Lung (tissue), 12 donors: ENCODE results near the gene PNKP. TPM values are rescaled to one million over a fixed set of nuclear protein-coding genes. Genes with fewer than 3 reads are reported as not detected.

ENCODE experiments used
- ATAC-seq: fragments of 200-7000 bp; cut with Tn5 transposase; one replicate; pipeline ENCODE4 v1.9.1; 2020; ENCODE audit warnings: moderate number of reproducible peaks; ENCODE audit not compliant: insufficient read depth, low FRiP score
- DNase-seq, 3 donors: peaks; one replicate each; pipeline ENCODE4 v3.0.0-alpha.2; 2013 to 2017
- H3K27ac ChIP-seq, 2 donors: one replicate each; pipeline ENCODE4 v1.5.1; 2013; ENCODE audit warnings: mild to moderate bottlenecking in 2 of 2, moderate library complexity in 2 of 2, control low read depth in 1 of 2, inconsistent platforms in 1 of 2, low read depth in 1 of 2, low read length in 1 of 2
- H3K27me3 ChIP-seq, 3 donors: one replicate each; pipeline ENCODE4 v1.5.1; 2013; ENCODE audit warnings: low read length in 2 of 3; ENCODE audit not compliant: control insufficient read depth in 3 of 3, insufficient read depth in 3 of 3
- H3K36me3 ChIP-seq, 4 donors: one replicate each; pipeline ENCODE4 v1.5.1; 2013; ENCODE audit warnings: low read length in 4 of 4, mild to moderate bottlenecking in 1 of 4, moderate library complexity in 1 of 4; ENCODE audit not compliant: control insufficient read depth in 4 of 4, insufficient read depth in 4 of 4
- H3K4me1 ChIP-seq, 5 donors: one replicate each; pipeline ENCODE4 v1.5.1; 2013; ENCODE audit warnings: low read length in 5 of 5, mild to moderate bottlenecking in 2 of 5, moderate library complexity in 1 of 5; ENCODE audit not compliant: control insufficient read depth in 5 of 5, insufficient read depth in 5 of 5
- H3K4me3 ChIP-seq: one replicate; pipeline ENCODE4 v1.5.1; 2013; ENCODE audit warnings: mild to moderate bottlenecking, control low read depth, moderate library complexity
- H3K9ac ChIP-seq, 2 donors: one replicate each; pipeline ENCODE4 v1.5.1; 2013; ENCODE audit warnings: low read length in 2 of 2, control low read depth in 1 of 2; ENCODE audit not compliant: insufficient read depth in 1 of 2
- H3K9me3 ChIP-seq, 4 donors: one replicate each; pipeline ENCODE4 v1.5.1; 2013; ENCODE audit warnings: low read length in 3 of 4, mild to moderate bottlenecking in 1 of 4, moderate library complexity in 1 of 4; ENCODE audit not compliant: control insufficient read depth in 4 of 4, insufficient read depth in 3 of 4
- WGBS, 2 donors: extraction: QIAGEN DNeasy Blood & Tissue Kit; methylation state at CpG; one replicate each; pipeline ENCODE4 v1.1.7; 2013; 5-methylcytosine and 5-hydroxymethylcytosine counted together
- polyA plus RNA-seq, 2 donors: library from polyadenylated mRNA; stranded (reverse); fragments of 200-250 nt; gene quantifications; one replicate each; pipeline ENCODE4 v1.2.1, GENCODE V29; 2013
- total RNA-seq, 2 donors: library from RNA; depleted of rRNA in 1 of 2; stranded (reverse); fragments of >200 nt in 1 of 2; gene quantifications; one replicate each; pipeline ENCODE4 v1.2.1, GENCODE V29; 2014 to 2021
- TF ChIP-seq, protein P1 (sequence below): IDR thresholded peaks from 2 replicates; pipeline ENCODE4 v1.5.1; 2012; ENCODE audit warnings: mild to moderate bottlenecking; ENCODE audit errors: control extremely low read depth, extremely low read depth
- donor health status: control.
- donor health status: control.
- donor health status: Bipolar disorder and iron deficiency.
- donor health status: healthy.
- donor health status: DM: yes; HTN: yes; CAD: no.

The PNKP gene
- total and polyA plus RNA-seq, 4 donors = 44.7 to 120 (median 64.2) TPM

DNA sequence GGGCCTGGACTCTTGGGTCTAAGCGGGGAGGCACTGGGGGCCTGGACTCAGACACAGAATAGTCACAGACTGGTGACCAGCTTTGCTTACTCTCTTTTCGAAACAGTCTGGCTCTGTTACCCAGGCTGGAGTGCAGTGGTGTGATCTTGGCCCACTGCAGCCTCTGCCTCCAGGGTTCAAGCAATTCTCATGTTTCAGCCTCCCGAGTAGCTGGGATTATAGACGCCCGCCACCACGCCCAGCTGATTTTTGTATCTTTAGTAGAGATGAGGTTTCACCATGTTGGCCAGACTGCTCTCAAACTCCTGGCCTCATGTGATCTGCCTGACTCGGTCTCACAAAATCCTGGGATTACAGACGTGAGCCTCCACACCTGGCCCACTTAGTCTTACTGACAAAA lies 38.2 kb downstream of the PNKP start:
- no peak overlapping the region for H3K27ac ChIP-seq
- H3K4me3 ChIP-seq = no peak overlapping the region
- DNase-seq (no peak), ATAC-seq (no peak)
- TF ChIP-seq, protein P1, sequence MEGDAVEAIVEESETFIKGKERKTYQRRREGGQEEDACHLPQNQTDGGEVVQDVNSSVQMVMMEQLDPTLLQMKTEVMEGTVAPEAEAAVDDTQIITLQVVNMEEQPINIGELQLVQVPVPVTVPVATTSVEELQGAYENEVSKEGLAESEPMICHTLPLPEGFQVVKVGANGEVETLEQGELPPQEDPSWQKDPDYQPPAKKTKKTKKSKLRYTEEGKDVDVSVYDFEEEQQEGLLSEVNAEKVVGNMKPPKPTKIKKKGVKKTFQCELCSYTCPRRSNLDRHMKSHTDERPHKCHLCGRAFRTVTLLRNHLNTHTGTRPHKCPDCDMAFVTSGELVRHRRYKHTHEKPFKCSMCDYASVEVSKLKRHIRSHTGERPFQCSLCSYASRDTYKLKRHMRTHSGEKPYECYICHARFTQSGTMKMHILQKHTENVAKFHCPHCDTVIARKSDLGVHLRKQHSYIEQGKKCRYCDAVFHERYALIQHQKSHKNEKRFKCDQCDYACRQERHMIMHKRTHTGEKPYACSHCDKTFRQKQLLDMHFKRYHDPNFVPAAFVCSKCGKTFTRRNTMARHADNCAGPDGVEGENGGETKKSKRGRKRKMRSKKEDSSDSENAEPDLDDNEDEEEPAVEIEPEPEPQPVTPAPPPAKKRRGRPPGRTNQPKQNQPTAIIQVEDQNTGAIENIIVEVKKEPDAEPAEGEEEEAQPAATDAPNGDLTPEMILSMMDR = no peak
- H3K4me1 ChIP-seq = no peaks in the 10 kb centered on the region
- WGBS, 2 donors = 95 to 96% methylated on average over 8 of the region's 8 CpGs
- no peaks in the 10 kb centered on the region for H3K9me3 ChIP-seq
- H3K36me3 ChIP-seq = peaks cover 4 to 50% (median 30%) of the 10 kb centered on the region in 4 donors
- H3K9ac ChIP-seq = no peak overlapping the region
- H3K27me3 ChIP-seq = no peaks in the 10 kb centered on the region

DNA sequence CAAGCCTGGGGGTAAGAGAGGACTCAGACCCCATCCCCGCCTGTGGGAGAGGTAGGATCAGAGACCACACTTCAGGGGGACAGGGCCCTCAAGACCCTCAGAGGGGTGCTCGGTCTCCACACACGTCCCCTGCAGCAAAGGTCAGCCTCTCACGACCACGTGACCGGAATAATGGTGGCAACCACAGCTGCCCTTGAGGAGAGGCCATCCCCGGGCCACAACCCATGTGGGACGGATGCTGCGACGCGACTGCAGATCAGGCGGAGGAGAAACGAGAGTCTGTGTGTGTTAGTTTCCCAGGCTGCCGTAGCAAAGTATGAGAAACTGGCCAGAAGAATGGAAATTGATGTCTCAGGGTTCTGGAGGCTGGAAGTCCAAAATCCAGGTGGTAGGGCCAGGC lies 40.3 kb downstream of the PNKP start:
- TF ChIP-seq, protein P1 = no peak
- no peak overlapping the region for H3K9ac ChIP-seq
- H3K27ac ChIP-seq = no peak overlapping the region
- ATAC-seq (no peak), DNase-seq (no peak)
- no peaks in the 10 kb centered on the region for H3K27me3 ChIP-seq
- H3K36me3 ChIP-seq = peaks cover 0 to 42% (median 25%) of the 10 kb centered on the region in 4 donors
- H3K4me3 ChIP-seq = no peak overlapping the region
- no peaks in the 10 kb centered on the region for H3K9me3 ChIP-seq
- WGBS, 2 donors = 93% methylated on average over 14 of the region's 14 CpGs
- no peaks in the 10 kb centered on the region for H3K4me1 ChIP-seq

DNA sequence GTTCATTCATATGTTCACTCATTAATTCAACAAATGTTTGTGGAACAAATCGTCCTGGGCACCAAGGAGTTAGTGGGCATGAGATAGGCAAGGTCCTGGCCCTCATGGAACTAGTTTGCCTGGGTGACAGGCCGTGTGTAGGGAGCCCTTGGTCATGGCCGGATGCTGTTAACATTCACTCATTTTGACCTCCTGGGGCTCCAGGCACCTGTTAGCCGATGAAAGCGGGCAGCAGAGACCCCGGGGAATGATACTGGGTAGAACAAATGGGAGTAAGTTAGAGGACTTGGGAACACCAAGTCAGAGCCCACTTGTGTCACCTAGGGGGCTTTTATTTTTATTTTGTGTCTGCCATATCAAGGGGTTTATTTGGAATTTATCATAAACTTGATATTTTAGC lies 42.7 kb downstream of the PNKP start:
- Histone ChIP-seq H3K4me1 (peaks cover 0 to 3% (median 0%) of the 10 kb centered on the region in 5 donors), H3K9ac (no peak overlapping the region), H3K9me3 (no peaks in the 10 kb centered on the region), H3K27me3 (no peaks in the 10 kb centered on the region), H3K27ac (no peak overlapping the region), H3K4me3 (no peak overlapping the region), H3K36me3 (peaks cover 0 to 27% (median 14%) of the 10 kb centered on the region in 4 donors)
- DNase-seq (no peak), ATAC-seq (no peak)
- WGBS, 2 donors = 91 to 92% methylated on average over 6 of the region's 6 CpGs
- TF ChIP-seq, protein P1 = no peak

DNA sequence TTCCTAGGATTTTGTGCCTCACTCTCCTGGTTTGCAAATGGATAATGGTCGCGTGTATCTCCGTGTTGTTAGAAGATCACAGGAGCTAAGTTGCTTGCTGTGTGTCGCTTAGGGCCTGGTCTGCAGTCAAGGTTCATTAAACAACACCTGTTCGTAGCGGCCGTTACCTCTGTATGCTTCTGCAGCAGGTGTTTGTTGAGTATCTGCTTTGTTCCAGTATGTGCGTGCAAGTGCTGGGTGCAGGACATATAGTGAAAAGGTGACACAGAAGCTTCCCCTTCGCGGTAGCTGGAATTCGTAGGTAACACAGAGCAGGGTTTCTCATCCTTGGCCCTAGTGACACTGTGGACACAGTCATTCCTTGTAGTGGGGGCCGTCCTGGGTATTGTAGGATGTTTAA lies 43.9 kb downstream of the PNKP start:
- peaks cover 0 to 26% (median 10%) of the 10 kb centered on the region in 4 donors for H3K36me3 ChIP-seq
- no peak overlapping the region for H3K4me3 ChIP-seq
- ATAC-seq (no peak), DNase-seq (no peak)
- H3K9ac ChIP-seq = no peak overlapping the region
- H3K27ac ChIP-seq = no peak overlapping the region
- TF ChIP-seq, protein P1 = no peak
- H3K27me3 ChIP-seq = no peaks in the 10 kb centered on the region
- peaks cover 0 to 9% (median 4%) of the 10 kb centered on the region in 5 donors for H3K4me1 ChIP-seq
- 91 to 94% methylated on average over 12 of the region's 12 CpGs for WGBS, 2 donors
- H3K9me3 ChIP-seq = no peaks in the 10 kb centered on the region
